GM19438 (cell line): ENCODE results near the gene VPS52.
"Not testable (repeated sequence)": the region's sequence is repeated elsewhere in the genome, so short reads cannot be mapped to it uniquely, and the experiment has no call there.

Source experiments
- ATAC-seq: cut with Tn5 transposase; IDR thresholded peaks from one replicate; pipeline ENCODE4 v1.9.1; 2021; ENCODE audit warnings: low read depth; ENCODE audit not compliant: unreplicated experiment

The VPS52 gene

GRCh38 chr6:33251395-33252012, 20.2 kb downstream of the VPS52 start:
- ATAC-seq = no peak

- ATAC-seq = no peak
These were observed 20.9 kb downstream of the VPS52 start for GRCh38 chr6:33250731-33251130.

DNA sequence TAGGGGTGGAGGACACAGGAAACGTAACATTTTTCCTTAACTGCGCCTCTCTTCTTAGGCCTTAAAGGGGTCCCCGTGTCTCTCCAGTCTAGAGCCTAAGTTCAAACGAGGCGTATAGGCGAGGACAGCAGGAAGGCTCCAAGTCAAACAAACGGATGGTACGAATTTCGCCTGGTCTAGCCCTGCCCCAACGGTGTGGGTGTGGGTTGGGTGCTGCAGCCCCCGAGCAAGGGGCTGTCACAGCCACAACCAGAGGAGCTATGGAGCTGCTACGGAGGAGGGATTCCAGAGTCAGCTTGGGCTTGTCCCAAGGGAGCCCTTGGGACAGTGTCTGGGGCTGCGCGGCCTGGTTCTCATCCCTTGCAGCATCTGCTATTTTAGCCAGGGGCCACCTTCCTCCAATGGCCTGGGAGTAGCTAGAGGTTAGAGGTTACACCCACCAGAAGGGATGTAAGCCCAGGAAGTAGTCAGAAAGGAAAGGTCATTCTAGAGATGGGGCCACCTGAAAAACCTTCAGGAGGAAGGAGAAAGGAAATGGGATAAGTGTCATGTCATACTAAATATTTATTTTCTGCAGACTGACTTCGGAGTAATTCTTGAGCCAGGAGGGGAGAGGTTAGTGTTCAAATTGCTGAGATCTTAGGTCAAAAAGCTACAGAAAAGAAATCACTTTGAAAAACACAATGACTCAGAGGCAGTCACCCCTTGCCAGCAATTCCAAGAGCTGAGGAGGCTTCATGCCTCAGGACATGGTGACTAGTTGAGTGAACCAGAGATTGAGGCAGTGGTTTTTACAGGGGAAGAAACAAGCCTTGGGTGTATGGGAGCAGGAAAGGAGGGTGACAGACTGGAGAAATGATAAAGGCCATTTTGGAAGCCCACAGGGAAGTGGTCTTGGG, 21.7 kb downstream of the VPS52 start:
- no peak for ATAC-seq

DNA sequence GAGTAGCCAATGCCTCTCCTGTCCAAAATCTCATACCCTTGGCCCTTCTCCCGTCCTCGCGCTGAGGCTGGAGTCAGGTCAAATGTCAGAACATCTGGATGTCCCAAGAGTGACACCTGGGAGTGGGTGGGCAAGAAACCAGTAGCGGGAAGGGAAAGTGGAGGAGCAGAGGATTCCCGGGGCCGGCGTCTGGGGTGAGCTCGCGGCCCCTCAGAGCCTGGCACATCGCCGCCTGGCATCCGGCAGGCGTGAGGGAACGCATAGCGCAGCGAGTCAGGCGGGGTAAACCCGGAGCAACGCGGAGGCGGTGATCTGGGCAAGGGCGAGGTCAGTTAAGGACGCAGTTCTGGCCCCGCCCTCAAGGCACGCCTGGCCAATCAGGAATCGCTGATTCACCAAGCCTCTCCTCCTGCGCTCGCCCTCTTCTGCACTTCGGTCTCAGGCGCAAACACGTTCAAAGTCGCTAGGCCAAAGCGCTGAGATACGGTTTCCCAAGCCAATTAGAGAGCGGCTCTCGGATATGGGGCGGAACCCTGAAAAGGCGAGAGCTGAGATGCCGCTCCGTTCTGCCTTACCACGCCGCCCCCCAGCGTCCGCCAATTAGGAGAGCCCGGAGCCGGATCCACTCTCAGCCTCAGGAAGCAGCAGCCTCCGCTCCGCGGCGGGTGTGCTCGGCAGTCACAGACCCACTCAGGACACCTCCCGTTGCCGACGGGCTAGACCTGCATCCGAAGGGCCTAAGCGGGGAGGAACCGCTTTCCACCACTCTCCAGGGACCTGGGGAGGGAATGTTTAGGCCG, 22.5 kb downstream of the VPS52 start:
- peak; percentile 86 for ATAC-seq

GRCh38 chr6:33248643-33248931, 23.1 kb downstream of the VPS52 start:
- ATAC-seq = no peak

DNA sequence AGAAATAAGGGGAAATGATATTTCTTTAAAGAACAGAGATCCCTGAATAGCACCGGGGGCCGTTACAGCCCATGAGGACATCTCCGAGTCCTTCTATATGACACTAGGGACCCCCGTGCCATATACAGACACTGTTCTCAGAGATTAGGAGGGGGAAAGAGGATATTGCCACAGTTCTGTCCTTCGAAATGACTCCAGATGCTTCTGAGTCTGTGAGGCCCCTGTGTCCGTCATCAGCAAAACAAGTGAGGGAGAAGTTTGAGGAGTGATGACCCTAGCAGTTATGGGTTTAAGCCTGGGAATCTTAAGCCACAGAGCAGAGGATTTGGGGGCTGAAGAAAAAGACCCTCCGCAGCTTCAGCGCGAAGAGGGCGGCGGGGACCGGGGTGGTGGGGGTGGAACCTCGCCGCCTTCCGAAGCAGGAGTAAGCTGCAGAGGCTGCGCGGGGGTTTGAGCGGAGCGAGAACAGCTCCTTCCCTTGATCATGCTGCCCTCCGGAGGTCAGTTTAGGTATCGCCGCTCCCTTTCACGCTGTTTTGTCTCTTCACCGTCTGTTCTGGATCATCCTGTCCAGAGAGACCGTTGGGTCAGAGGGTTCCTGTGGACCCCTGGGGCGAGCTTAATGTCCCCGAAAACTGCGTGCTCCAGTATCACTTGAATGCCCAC, 23.6 kb downstream of the VPS52 start:
- ATAC-seq = no peak

- ATAC-seq = no peak
These were observed 28.2 kb downstream of the VPS52 start for GRCh38 chr6:33243476-33243875.

DNA sequence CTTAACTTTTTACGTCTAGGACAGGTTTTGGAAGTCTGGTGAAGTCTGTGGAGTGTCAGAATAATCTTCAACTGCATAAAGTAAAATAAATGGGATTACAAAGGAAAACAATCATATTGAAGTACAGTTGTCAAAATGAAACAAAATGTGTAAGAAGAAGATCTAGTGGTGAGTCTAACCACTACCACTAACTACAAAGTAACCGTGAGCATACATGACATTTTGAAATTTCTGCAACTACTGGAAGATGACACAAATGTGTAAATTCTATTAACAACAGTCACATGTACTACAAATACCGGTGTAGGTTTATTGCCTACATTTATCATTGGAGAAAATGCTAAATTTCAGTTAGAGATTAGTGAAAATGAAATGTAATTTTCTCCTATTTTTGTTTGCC, 29.7 kb downstream of the VPS52 start:
- ATAC-seq = no peak

DNA sequence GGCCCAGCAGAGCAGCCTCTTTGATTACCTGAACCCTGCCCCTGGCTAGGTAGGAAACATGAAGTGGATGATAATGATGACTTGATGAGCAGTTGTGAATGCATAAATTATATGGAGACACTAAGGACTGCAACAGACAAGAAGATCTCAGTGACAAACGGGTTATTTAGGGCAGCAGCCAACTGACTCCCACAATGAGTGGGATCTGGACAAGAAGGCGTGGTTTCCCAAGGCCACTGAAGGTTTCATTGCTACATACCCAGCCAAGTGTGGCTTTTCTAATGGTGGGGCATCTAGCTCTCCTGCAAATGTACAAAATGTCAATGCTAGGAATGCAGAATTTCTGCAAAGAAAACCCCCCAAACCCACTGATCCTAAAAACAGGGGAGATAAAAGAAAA, 33.9 kb downstream of the VPS52 start:
- ATAC-seq = no peak

GRCh38 chr6:33236852-33237251, 34.8 kb downstream of the VPS52 start:
- ATAC-seq = no peak

GRCh38 chr6:33236328-33236727, 35.3 kb downstream of the VPS52 start:
- ATAC-seq = no peak

- ATAC-seq = no peak
These were observed 36.4 kb downstream of the VPS52 start for GRCh38 chr6:33235221-33235634.

DNA sequence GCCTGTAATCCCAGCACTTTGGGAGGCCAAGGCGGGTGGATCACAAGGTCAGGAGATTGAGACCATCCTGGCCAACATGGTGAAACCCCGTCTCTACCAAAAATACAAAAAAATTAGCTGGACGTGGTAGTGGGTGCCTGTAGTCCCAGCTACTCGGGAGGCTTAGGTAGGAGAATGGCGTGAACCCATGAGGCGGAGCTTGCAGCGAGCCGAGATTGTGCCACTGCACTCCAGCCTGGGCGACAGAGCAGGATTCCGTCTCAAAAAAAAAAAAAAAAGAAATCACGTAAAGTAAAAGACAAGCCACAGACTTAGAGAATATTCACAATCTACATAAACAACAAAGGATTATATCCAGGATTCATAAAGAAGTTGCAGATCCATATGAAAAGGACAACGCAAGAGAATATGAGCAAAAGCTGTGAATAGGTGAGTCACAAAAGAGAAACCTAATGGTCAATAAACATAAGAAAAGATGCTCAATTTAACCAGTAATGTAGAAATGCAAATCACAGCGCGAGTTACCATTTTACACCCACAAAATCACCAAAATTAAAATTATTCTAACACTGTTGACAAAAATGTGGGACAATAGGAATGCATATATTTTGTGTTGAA, 45.1 kb downstream of the VPS52 start:
- ATAC-seq = not testable (repeated sequence)

DNA sequence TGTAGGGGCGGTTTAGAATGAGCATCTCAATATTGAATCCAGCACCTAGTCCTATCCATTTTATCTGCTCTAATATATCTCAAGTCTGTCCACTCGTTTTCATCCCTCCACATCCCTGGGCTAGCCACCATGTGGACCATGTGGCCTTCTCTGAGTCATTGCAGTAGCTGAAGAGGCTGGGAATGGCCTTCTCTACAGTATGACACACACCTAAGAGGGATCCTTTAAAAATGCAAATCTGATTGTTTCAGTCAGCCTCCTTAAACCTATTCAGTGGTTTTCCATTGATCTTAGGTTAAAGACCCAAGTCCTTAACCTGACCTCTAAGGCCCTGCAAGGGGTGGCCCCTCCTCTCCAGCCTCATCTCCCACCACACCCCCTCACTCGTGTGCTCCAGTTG, 54.0 kb downstream of the VPS52 start:
- no peak for ATAC-seq

DNA sequence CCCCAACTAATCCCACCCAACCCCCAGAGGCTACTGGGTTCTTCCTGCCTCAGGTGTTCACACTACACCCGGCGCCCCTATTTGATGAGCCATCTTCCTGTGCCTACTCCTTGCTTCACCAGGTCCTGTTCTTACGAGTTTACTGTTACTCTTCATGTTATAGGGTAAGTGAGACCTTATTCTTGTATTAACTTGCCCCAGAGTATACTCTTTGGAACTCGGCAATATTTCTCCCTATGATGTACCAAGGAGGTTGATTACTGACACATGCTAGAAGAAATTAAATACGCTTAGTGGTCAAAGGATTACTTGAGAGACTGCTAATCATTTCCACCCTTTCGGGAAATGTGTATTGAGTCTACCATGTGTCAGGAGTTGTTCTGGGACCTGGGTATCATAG, 54.4 kb downstream of the VPS52 start:
- ATAC-seq = no peak

DNA sequence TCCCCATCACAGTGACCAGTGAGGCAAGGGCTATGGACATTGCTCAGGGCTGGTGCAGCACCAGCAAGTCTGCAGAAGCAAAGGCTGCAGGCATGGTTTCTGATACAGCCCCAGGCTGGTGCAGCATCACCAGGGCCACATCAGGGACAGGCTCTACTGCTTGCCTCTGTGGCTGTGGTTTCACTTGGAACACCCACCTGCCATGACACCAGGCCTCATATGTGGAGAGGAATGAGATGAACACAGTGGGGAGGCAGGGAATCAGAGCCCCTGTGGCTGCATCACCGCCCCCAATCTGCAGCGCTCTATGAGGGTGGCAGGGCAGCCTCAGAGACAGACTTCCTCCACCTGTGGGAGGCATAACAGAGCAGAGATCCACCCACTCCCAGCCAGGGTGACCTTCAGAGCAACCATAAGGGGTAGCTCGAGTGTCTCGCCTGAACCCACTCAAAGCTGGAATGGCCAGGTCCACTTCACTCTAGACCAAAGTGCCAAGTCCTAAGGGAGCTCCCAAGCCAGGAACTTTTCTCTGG, 55.5 kb downstream of the VPS52 start:
- ATAC-seq = no peak

DNA sequence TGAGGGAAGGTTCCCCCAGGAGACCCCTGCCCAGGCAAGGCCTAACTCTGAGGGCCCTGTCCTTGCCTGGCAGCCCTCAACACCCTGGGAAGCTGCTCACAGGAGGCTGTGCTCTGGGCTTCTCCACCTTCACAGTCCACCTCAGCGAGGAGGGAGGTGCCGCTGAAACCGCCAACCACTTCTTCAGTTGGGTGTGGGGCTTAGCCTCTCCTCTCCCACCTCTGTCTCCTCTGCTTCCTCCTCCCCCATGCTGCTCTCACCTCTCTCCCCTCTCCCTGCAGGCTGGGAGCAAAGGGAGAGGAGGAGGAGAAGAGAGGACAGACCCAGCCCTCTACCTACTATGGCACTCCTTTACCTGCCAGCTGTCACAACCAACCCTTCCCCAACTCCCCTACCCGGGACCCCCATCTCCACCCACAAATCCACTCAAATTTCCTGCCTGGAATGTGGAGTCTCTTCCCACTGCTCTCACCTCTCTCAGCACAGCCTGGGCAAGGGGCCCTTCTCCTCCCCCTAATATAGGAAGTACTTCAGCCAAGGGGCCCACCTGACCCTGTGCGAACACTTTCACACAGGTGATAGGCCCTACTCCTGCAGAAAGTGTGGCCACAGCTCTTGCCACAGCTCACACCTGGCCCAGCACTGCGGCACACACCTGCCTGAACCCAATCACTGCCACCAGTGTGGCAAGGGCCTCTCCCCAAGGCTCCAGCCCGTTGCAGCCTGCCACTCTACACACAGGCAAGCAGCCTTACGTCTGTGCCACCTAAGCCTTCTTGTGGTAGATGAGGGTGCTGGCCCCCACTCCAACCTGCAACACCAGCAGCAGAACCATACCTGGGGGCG, 56.2 kb downstream of the VPS52 start:
- no peak for ATAC-seq

- no peak for ATAC-seq
These were observed 57.7 kb downstream of the VPS52 start for GRCh38 chr6:33213989-33214335.

DNA sequence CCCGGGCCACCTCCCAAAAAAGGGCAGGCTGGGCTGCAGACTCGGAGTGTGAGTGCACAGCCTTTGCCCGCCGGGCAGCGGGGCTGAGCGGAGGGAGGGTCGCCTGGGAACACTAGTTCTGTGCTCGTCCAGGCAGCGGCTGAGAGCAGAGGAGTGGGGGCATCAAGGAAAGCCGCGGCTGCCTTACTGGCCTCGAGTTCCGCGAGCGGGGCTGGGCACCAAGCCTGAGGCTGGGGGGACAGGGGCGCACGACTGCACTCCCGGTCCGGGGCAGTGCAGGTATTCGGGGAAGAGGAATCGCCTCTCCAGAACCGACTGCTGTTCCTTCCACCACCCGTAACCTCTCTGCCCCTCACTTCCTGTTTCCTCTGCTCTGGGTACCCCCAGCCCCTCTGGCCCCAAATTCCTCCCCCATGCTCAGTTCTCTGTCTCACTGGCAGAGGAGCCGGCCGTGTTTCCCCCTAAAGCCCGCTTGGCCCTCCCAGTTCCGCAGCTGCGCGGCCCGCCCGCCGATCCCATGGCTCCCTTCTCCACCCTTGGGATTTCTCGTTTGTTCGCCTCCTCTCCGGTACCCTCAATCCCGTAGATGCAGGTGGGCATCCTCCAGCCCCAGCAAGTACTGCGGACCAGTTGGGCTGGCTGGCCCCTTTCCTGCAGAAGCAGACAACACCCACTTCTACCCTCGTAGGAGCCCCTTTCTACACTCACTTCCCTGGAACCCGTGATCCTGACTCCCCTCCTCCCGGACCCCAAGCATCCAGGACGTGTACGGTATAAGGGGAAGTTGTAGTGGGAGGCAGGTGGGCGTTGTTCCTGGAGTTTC, 58.3 kb downstream of the VPS52 start:
- ATAC-seq = no peak
